Fibroblast of the aortic adventitia (primary cell): ENCODE data around the gene DSP. TPM values are rescaled to one million over a fixed set of nuclear protein-coding genes. Genes with fewer than 3 reads are reported as not detected.

Experiments
- DNase-seq: peaks from one replicate; pipeline ENCODE4 v3.0.0-alpha.2; 2010; ENCODE audit warnings: low read depth
- H3K4me3 ChIP-seq: 2 replicates; pipeline ENCODE4 v1.5.1; 2011; ENCODE audit warnings: low read depth, mild to moderate bottlenecking, control low read depth, low read length, moderate library complexity
- CTCF ChIP-seq: IDR thresholded peaks from 2 replicates; pipeline ENCODE4 v1.5.1; 2011; ENCODE audit warnings: mild to moderate bottlenecking, low read length, control low read depth, inconsistent platforms; ENCODE audit not compliant: insufficient read depth
- total RNA-seq: library from RNA; depleted of rRNA; stranded (reverse); fragments of >200 nt; gene quantifications from 2 replicates; pipeline ENCODE4 v1.2.3, GENCODE V29; 2012; ENCODE audit warnings: low replicate concordance

DSP gene
- total RNA-seq, 1 donor, result 4.2 TPM

- H3K4me3 ChIP-seq, result no peak overlapping the region
- DNase-seq, result no peak
- no peak for TF ChIP-seq CTCF
Observed at GRCh38 chr6:7588506-7588905, 47.0 kb downstream of the DSP start.

GRCh38 chr6:7589221-7589620 lies 47.8 kb downstream of the DSP start:
- no peak for TF ChIP-seq CTCF
- DNase-seq, result no peak
- no peak overlapping the region for H3K4me3 ChIP-seq

- H3K4me3 ChIP-seq, result peak within 1 kb of the TSS; percentile 77
- DNase-seq, result peak; percentile 92
- no peak for TF ChIP-seq CTCF
Observed at GRCh38 chr6:7589949-7590917, 48.8 kb downstream of the DSP start, which contains the start of gene SNRNP48. Gene SNRNP48, plus strand, starts transcription at chr6:7590198. Its CDS starts 60 bp downstream, at chr6:7590258.

GRCh38 chr6:7590918-7591302 lies 49.4 kb downstream of the DSP start:
- DNase-seq, result peak; percentile 13
- H3K4me3 ChIP-seq, result peak overlapping the region; percentile 77
- no peak for TF ChIP-seq CTCF

GRCh38 chr6:7591770-7592169 lies 50.3 kb downstream of the DSP start:
- DNase-seq, result no peak
- no peak for TF ChIP-seq CTCF
- no peak overlapping the region for H3K4me3 ChIP-seq

GRCh38 chr6:7593229-7593628 lies 51.8 kb downstream of the DSP start:
- no peak for DNase-seq
- no peak overlapping the region for H3K4me3 ChIP-seq
- TF ChIP-seq CTCF, result no peak
